H9 (cell line): ENCODE data around the gene EFCAB6. TPM values are rescaled to one million over a fixed set of nuclear protein-coding genes. Genes with fewer than 3 reads are reported as not detected.
A peak's percentile ranks its signal among the peaks of the same experiment; 100 is the strongest.

Source experiments
- DNase-seq: peaks from one replicate; pipeline ENCODE4 v3.0.0-alpha.2; 2017
- H2AFZ ChIP-seq: one replicate; pipeline ENCODE4 v1.6.1; 2013; ENCODE audit warnings: mild to moderate bottlenecking, low read length, control low read depth, moderate library complexity
- H2AK5ac ChIP-seq: 2 replicates; pipeline ENCODE4 v1.6.1; 2013; ENCODE audit warnings: low read length, control low read depth, mixed read lengths; ENCODE audit not compliant: insufficient read length
- H2BK120ac ChIP-seq: one replicate; pipeline ENCODE4 v1.6.1; 2013; ENCODE audit warnings: low read depth, mild to moderate bottlenecking, low read length, control low read depth, inconsistent platforms; ENCODE audit not compliant: poor library complexity, severe bottlenecking
- H2BK12ac ChIP-seq: 2 replicates; pipeline ENCODE4 v1.6.1; 2013; ENCODE audit warnings: low read length, control low read depth, mixed read lengths, low read depth; ENCODE audit not compliant: insufficient read length
- H2BK15ac ChIP-seq: 2 replicates; pipeline ENCODE4 v1.6.1; 2013; ENCODE audit warnings: low read depth, low read length, control low read depth
- H2BK20ac ChIP-seq: one replicate; pipeline ENCODE4 v1.6.1; 2013; ENCODE audit warnings: low read depth, mild to moderate bottlenecking, low read length, control low read depth, inconsistent platforms; ENCODE audit not compliant: poor library complexity, severe bottlenecking
- H2BK5ac ChIP-seq: 2 replicates; pipeline ENCODE4 v1.6.1; 2013; ENCODE audit warnings: low read length, control low read depth, mixed read lengths; ENCODE audit not compliant: insufficient read length
- H3K14ac ChIP-seq: 2 replicates; pipeline ENCODE4 v1.6.1; 2013; ENCODE audit warnings: low read length, control low read depth; ENCODE audit not compliant: insufficient read depth
- H3K18ac ChIP-seq: 2 replicates; pipeline ENCODE4 v1.6.1; 2013; ENCODE audit warnings: low read depth, mild to moderate bottlenecking, mixed read lengths, low read length, control low read depth; ENCODE audit not compliant: insufficient read length
- H3K23ac ChIP-seq: 2 replicates; pipeline ENCODE4 v1.6.1; 2013; ENCODE audit warnings: low read length, control low read depth, mixed read lengths, low read depth; ENCODE audit not compliant: insufficient read length
- H3K23me2 ChIP-seq: 2 replicates; pipeline ENCODE4 v1.6.1; 2013; ENCODE audit warnings: low read depth, mild to moderate bottlenecking, mixed read lengths, low read length, control low read depth; ENCODE audit not compliant: insufficient read length, poor library complexity, severe bottlenecking
- H3K27ac ChIP-seq: 2 replicates; pipeline ENCODE4 v1.5.1; 2013; ENCODE audit warnings: low read length, control low read depth, mixed read lengths, low read depth; ENCODE audit not compliant: insufficient read length
- H3K27me3 ChIP-seq: 2 replicates; pipeline ENCODE4 v1.6.1; 2013; ENCODE audit warnings: low read length, control low read depth, inconsistent platforms; ENCODE audit not compliant: insufficient read depth
- H3K4ac ChIP-seq: 2 replicates; pipeline ENCODE4 v1.6.1; 2013; ENCODE audit warnings: low read depth, mild to moderate bottlenecking, control low read depth, inconsistent platforms, low read length, moderate library complexity
- H3K4me1 ChIP-seq: 2 replicates; pipeline ENCODE4 v1.6.1; 2013; ENCODE audit warnings: low read length, control low read depth, inconsistent platforms; ENCODE audit not compliant: insufficient read depth
- H3K4me2 ChIP-seq: 2 replicates; pipeline ENCODE4 v1.6.1; 2013; ENCODE audit warnings: low read length, control low read depth, mixed read lengths; ENCODE audit not compliant: insufficient read length, insufficient read depth
- H3K56ac ChIP-seq: 2 replicates; pipeline ENCODE4 v1.6.1; 2013; ENCODE audit warnings: low read depth, mild to moderate bottlenecking, mixed read lengths, low read length, control low read depth; ENCODE audit not compliant: insufficient read length
- H3K79me1 ChIP-seq: 2 replicates; pipeline ENCODE4 v1.6.1; 2013; ENCODE audit warnings: low read depth, mild to moderate bottlenecking, moderate library complexity, low read length, control low read depth, inconsistent platforms; ENCODE audit not compliant: insufficient read depth, poor library complexity, severe bottlenecking
- H3K79me2 ChIP-seq: 2 replicates; pipeline ENCODE4 v1.6.1; 2013; ENCODE audit warnings: low read length, control low read depth, inconsistent platforms; ENCODE audit not compliant: insufficient read depth
- H3K9ac ChIP-seq: 2 replicates; pipeline ENCODE4 v1.6.1; 2013; ENCODE audit warnings: low read length, control low read depth, mixed read lengths; ENCODE audit not compliant: insufficient read length; ENCODE audit errors: extremely low read depth
- H3K9me3 ChIP-seq: one replicate; pipeline ENCODE4 v1.6.1; 2013; ENCODE audit warnings: low read depth, low read length, inconsistent platforms; ENCODE audit not compliant: control insufficient read depth
- H3T11ph ChIP-seq: one replicate; pipeline ENCODE4 v1.6.1; 2013; ENCODE audit warnings: mild to moderate bottlenecking, low read length, control low read depth, inconsistent platforms
- H4K20me1 ChIP-seq: one replicate; pipeline ENCODE4 v1.6.1; 2013; ENCODE audit not compliant: control insufficient read depth, insufficient read length, insufficient read depth
- H4K5ac ChIP-seq: 2 replicates; pipeline ENCODE4 v1.6.1; 2013; ENCODE audit warnings: low read depth, mild to moderate bottlenecking, mixed read lengths, low read length, control low read depth; ENCODE audit not compliant: insufficient read length
- H4K8ac ChIP-seq: replicated peaks from 2 replicates; pipeline ENCODE4 v1.6.1; 2013; ENCODE audit warnings: low read length, control low read depth, mixed read lengths, low read depth; ENCODE audit not compliant: insufficient read length
- H4K91ac ChIP-seq: 2 replicates; pipeline ENCODE4 v1.6.1; 2013; ENCODE audit warnings: low read depth, mild to moderate bottlenecking, moderate library complexity, mixed read lengths, low read length, control low read depth; ENCODE audit not compliant: insufficient read length
- H3K27ac Mint-ChIP-seq, 3 experiments: 2 replicates in 2 of 3; 3 replicates in 1 of 3; pipeline ENCODE4 v1.8.0; 2020 to 2021; ENCODE audit warnings: mixed read lengths in 3 of 3, mild to moderate bottlenecking in 1 of 3, moderate library complexity in 1 of 3
- H3K27me3 Mint-ChIP-seq: 2 replicates; pipeline ENCODE4 v1.8.0; 2021; ENCODE audit warnings: low read depth, mild to moderate bottlenecking, moderate library complexity, mixed read lengths
- H3K36me3 Mint-ChIP-seq, 3 experiments: 2 replicates in 2 of 3; 3 replicates in 1 of 3; pipeline ENCODE4 v1.8.0; 2020 to 2021; ENCODE audit warnings: low read depth in 3 of 3, mixed read lengths in 3 of 3; ENCODE audit not compliant: insufficient read depth in 1 of 3
- H3K4me1 Mint-ChIP-seq, 2 experiments: 2 replicates each; pipeline ENCODE4 v1.8.0; 2020; ENCODE audit warnings: mixed read lengths in 2 of 2
- H3K4me3 Mint-ChIP-seq, 2 experiments: 2 replicates in 1 of 2; 3 replicates in 1 of 2; pipeline ENCODE4 v1.8.0; 2020 to 2021; ENCODE audit warnings: mild to moderate bottlenecking in 2 of 2, mixed read lengths in 2 of 2, moderate library complexity in 1 of 2
- H3K9me3 Mint-ChIP-seq, 2 experiments: 2 replicates in 1 of 2; 3 replicates in 1 of 2; pipeline ENCODE4 v1.8.0; 2020; ENCODE audit warnings: mild to moderate bottlenecking in 2 of 2, mixed read lengths in 2 of 2, moderate library complexity in 1 of 2
- WGBS: extraction: QIAGEN DNeasy Blood & Tissue Kit; methylation state at CpG from one replicate; pipeline ENCODE4 v1.1.7; 2013; ENCODE audit warnings: missing lambda C conversion rate, low lambda C conversion rate, mixed read lengths; ENCODE audit not compliant: insufficient read length; ENCODE audit errors: extremely low coverage; 5-methylcytosine and 5-hydroxymethylcytosine counted together
- total RNA-seq: library from RNA; stranded (reverse); gene quantifications from 2 replicates; pipeline ENCODE4 v1.2.1, GENCODE V29; 2021
- TF ChIP-seq, protein P1 (sequence below): fragments of 200-600 bp; sonication (generic); conservative IDR thresholded peaks from 3 replicates; pipeline ENCODE4 v1.8.0; 2021; ENCODE audit warnings: antibody characterized with exemption, mild to moderate bottlenecking

EFCAB6 gene
- total RNA-seq, 1 experiment from 2014 or later, result 0.31 TPM

GRCh38 chr22:43826142-43827002, 14.3 kb upstream of the EFCAB6 start:
- H3K79me2 ChIP-seq, result no peaks in the 10 kb centered on the region
- no peaks in the 10 kb centered on the region for H3K79me1 ChIP-seq
- H4K20me1 ChIP-seq, result no peaks in the 10 kb centered on the region
- H3K23ac ChIP-seq, result no peak overlapping the region
- no peak overlapping the region for H2BK12ac ChIP-seq
- H3K23me2 ChIP-seq, result no peaks in the 10 kb centered on the region
- no peak overlapping the region for H3K56ac ChIP-seq
- H3K9ac ChIP-seq, result no peak overlapping the region
- H3K4me2 ChIP-seq, result no peak overlapping the region
- no peak overlapping the region for H2AFZ ChIP-seq
- no peak overlapping the region for H3K14ac ChIP-seq
- TF ChIP-seq, protein P1, sequence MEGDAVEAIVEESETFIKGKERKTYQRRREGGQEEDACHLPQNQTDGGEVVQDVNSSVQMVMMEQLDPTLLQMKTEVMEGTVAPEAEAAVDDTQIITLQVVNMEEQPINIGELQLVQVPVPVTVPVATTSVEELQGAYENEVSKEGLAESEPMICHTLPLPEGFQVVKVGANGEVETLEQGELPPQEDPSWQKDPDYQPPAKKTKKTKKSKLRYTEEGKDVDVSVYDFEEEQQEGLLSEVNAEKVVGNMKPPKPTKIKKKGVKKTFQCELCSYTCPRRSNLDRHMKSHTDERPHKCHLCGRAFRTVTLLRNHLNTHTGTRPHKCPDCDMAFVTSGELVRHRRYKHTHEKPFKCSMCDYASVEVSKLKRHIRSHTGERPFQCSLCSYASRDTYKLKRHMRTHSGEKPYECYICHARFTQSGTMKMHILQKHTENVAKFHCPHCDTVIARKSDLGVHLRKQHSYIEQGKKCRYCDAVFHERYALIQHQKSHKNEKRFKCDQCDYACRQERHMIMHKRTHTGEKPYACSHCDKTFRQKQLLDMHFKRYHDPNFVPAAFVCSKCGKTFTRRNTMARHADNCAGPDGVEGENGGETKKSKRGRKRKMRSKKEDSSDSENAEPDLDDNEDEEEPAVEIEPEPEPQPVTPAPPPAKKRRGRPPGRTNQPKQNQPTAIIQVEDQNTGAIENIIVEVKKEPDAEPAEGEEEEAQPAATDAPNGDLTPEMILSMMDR, result no peak
- H2BK20ac ChIP-seq, result no peak overlapping the region
- no CpG with 5 or more reads among the region's 16 CpGs for WGBS
- no peak overlapping the region for H2BK5ac ChIP-seq
- no peak overlapping the region for H3K27ac ChIP-seq
- H3K9me3 ChIP-seq, result no peaks in the 10 kb centered on the region
- H2AK5ac ChIP-seq, result no peak overlapping the region
- Mint-ChIP-seq H3K4me3 (no peak overlapping the region), H3K27ac (no peak overlapping the region), H3K27me3 (peaks cover 2% of the 10 kb centered on the region; the same call in 1 of the 2 replicates), H3K4me1 (peaks cover 58 to 68% of the 10 kb centered on the region in 2 experiments), H3K9me3 (no peaks in the 10 kb centered on the region), H3K36me3 (peaks cover 9 to 43% (median 36%) of the 10 kb centered on the region in 3 experiments; a peak in 6 of 7 replicates)
- peaks cover 5% of the 10 kb centered on the region for H3K4me1 ChIP-seq
- H4K91ac ChIP-seq, result no peak overlapping the region
- no peak overlapping the region for H2BK15ac ChIP-seq
- H2BK120ac ChIP-seq, result no peak overlapping the region
- peak; percentile 21 for DNase-seq
- H4K8ac ChIP-seq, result no peak overlapping the region
- H4K5ac ChIP-seq, result no peak overlapping the region
- H3T11ph ChIP-seq, result no peak overlapping the region
- no peak overlapping the region for H3K18ac ChIP-seq
- H3K4ac ChIP-seq, result no peak overlapping the region
- no peaks in the 10 kb centered on the region for H3K27me3 ChIP-seq
